ENCODE results near the gene TTC28. TPM values are rescaled to one million over a fixed set of nuclear protein-coding genes. Genes with fewer than 3 reads are reported as not detected.

Gene TTC28
- total and polyA plus RNA-seq, 7 donors: 0.23 to 102 (median 46.1) TPM

- DNase-seq: no peak
- intact Hi-C loops (cut with DNase I): no loop called here
- Histone ChIP-seq H3K4me1 (peaks cover 0 to 23% (median 20%) of the 10 kb centered on the region in 4 donors), H3K27me3 (no peaks in the 10 kb centered on the region), H3K4me3 (no peak overlapping the region), H3K9me3 (no peaks in the 10 kb centered on the region), H3K27ac (no peak overlapping the region), H3K36me3 (peaks cover 0 to 34% (median 7%) of the 10 kb centered on the region in 4 donors)
- WGBS, 2 donors: 91 to 92% methylated on average over 8 of the region's 8 CpGs
- no peak for TF ChIP-seq EP300 (IDR thresholded peaks at IDR 0.05)
- no peak for TF ChIP-seq CTCF (IDR thresholded peaks at IDR 0.05)
- TF ChIP-seq POLR2A (IDR thresholded peaks at IDR 0.05): no peak
- no peak for TF ChIP-seq POLR2AphosphoS5 (IDR thresholded peaks at IDR 0.05)
These were observed 676.6 kb downstream of the TTC28 start for GRCh38 chr22:28002863-28003565.

GRCh38 chr22:28002181-28002700 is 677.4 kb downstream of the TTC28 start:
- H3K9me3 ChIP-seq: no peaks in the 10 kb centered on the region
- no peaks in the 10 kb centered on the region for H3K27me3 ChIP-seq
- peaks cover 0 to 19% (median 16%) of the 10 kb centered on the region in 4 donors for H3K4me1 ChIP-seq
- H3K27ac ChIP-seq: no peak overlapping the region
- peaks cover 0 to 40% (median 10%) of the 10 kb centered on the region in 4 donors for H3K36me3 ChIP-seq
- WGBS, 2 donors: 94 to 96% methylated on average over 13 of the region's 13 CpGs
- intact Hi-C loops (cut with DNase I): no loop called here
- DNase-seq: no peak
- no peak overlapping the region for H3K4me3 ChIP-seq
- TF ChIP-seq POLR2AphosphoS5 (IDR thresholded peaks at IDR 0.05) (no peak), POLR2A (IDR thresholded peaks at IDR 0.05) (no peak), EP300 (IDR thresholded peaks at IDR 0.05) (no peak), CTCF (IDR thresholded peaks at IDR 0.05) (no peak)

DNA sequence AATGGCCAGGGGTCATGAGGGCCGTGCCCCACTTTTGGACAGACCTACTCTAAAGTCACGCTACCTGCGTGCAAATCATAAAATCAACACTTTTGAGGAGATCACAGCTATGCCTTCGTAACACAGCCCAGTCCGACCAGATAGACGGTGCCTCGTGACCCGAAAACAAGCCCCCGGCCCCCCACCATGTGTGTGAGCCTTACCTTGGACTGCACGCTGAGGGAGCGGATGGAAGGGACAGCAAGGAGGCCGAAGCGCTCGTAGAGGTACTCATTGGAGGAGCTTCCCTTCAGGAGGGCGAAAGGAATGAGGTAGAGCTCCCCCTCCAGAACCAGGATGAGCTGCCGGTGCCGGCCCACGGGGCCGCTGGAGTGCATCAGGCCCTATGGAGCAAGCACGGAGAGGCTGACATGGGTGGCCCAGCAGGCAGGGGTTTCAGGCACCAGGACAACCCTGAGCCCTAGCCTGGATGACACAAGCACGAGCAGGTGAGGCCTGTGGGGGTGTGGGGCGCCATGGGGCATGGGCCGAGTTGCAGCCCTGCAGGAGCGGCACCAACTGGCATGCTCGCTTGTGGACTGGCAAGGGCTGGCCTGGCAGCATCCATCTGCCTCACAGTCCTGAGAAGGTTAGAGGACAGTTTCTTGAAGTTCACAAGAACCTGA is 678.3 kb downstream of the TTC28 start:
- peaks cover 0 to 40% (median 10%) of the 10 kb centered on the region in 4 donors for H3K36me3 ChIP-seq
- H3K27ac ChIP-seq: no peak overlapping the region
- WGBS, 2 donors: 95 to 97% methylated on average over 25 of the region's 25 CpGs
- no peak for DNase-seq
- no peaks in the 10 kb centered on the region for H3K27me3 ChIP-seq
- TF ChIP-seq EP300 (IDR thresholded peaks at IDR 0.05) (no peak), POLR2AphosphoS5 (IDR thresholded peaks at IDR 0.05) (no peak), POLR2A (IDR thresholded peaks at IDR 0.05) (no peak), CTCF (IDR thresholded peaks at IDR 0.05) (no peak)
- intact Hi-C loops (cut with DNase I): no loop called here
- H3K4me1 ChIP-seq: peaks cover 0 to 12% (median 9%) of the 10 kb centered on the region in 4 donors
- no peaks in the 10 kb centered on the region for H3K9me3 ChIP-seq
- H3K4me3 ChIP-seq: no peak overlapping the region

DNA sequence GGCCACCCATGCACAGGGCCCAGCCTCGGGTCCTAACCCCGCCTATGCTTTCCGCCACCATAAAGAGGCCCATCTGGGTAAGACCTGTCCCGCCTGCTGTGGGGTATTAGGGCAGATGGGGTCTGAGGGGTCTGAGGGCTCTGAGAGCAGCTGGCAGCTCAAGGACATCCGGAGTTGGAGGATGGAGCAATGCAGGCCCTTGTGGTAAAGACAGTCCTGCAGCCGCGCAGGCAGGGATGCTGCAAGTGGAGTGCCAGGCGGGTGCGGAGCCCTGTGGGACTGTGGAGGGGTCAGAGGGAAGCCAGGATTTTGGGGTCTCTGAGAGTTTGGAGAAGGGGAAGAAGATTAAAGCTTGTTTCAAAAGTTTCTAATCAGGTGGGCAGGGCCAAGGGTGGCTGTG is 679.3 kb downstream of the TTC28 start:
- peaks cover 0 to 47% (median 13%) of the 10 kb centered on the region in 4 donors for H3K36me3 ChIP-seq
- no peak overlapping the region for H3K4me3 ChIP-seq
- H3K4me1 ChIP-seq: peaks cover 0 to 2% (median under 1%) of the 10 kb centered on the region in 4 donors
- no peaks in the 10 kb centered on the region for H3K9me3 ChIP-seq
- H3K27me3 ChIP-seq: no peaks in the 10 kb centered on the region
- WGBS, 2 donors: 91 to 94% methylated on average over 9 of the region's 9 CpGs
- DNase-seq: no peak
- H3K27ac ChIP-seq: no peak overlapping the region
- intact Hi-C loops (cut with DNase I): no loop called here
- no peak for TF ChIP-seq POLR2A (IDR thresholded peaks at IDR 0.05)
- no peak for TF ChIP-seq EP300 (IDR thresholded peaks at IDR 0.05)
- TF ChIP-seq CTCF (IDR thresholded peaks at IDR 0.05): no peak
- TF ChIP-seq POLR2AphosphoS5 (IDR thresholded peaks at IDR 0.05): no peak

Data from sigmoid colon (tissue), 7 donors.